ENCODE measurements around the gene RC3H1.

DNA sequence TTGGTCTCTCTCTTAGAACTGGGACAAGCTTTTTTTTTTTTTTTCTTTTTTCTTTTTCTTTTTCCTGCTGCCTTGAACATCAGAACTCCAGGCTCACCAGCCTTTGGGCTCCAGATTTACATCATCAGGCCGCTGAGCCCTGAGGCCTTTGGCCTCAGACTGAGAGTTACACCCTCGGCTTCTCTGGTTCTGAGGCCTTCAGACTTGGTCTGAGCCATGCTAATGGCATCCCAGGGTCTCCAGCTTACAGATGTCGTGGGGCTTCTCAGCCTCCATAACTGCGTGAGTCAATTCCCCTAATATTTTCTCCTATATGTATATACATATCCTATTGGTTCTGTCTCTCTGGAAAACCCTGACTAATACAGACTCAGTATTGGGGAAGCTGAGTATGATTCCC is 36.5 kb upstream of the RC3H1 start:
- TF ChIP-seq REXO4 (CRISPR knock-in tag; IDR thresholded peaks at IDR 0.05; ENCODE audit: borderline replicate concordance) (no peak), CCDC6 (CRISPR knock-in tag; IDR thresholded peaks at IDR 0.05) (no peak)

Measured in HepG2 (cell line).